RCC 7860 (cell line): Measurements from ENCODE around the gene GCA.

Source experiments
- DNase-seq: peaks from one replicate; pipeline ENCODE4 v3.0.0-alpha.2; 2015; ENCODE audit warnings: low spot score
- FAIRE-seq: peaks from 2 replicates; lab custom pipeline; 2012; peaks lifted over from hg19 to GRCh38; lab: Jason Lieb, UNC

GCA gene

GRCh38 chr2:162403884-162404283 is 60.0 kb downstream of the GCA start:
- no peak for DNase-seq

More at GRCh38 chr2:162403884-162404283, 60.0 kb downstream of the GCA start:
- FAIRE-seq, result no peak
